Breast epithelium (tissue), 4 donors: Measurements from ENCODE around the gene COL7A1. TPM values are rescaled to one million over a fixed set of nuclear protein-coding genes. Genes with fewer than 3 reads are reported as not detected.

Source experiments
- DNase-seq, 2 donors: peaks; one replicate each; pipeline ENCODE4 v3.0.0-alpha.2; 2019; ENCODE audit warnings: low spot score in 2 of 2
- H3K27ac ChIP-seq, 2 donors: fragments of 200-600 bp; sonication (generic) in 1 of 2; one replicate each; pipeline ENCODE4 v1.5.1; 2016 to 2019; ENCODE audit warnings: mild to moderate bottlenecking in 1 of 2
- H3K27me3 ChIP-seq, 2 donors: fragments of 200-600 bp; sonication (generic) in 1 of 2; one replicate each; pipeline versions ENCODE4 v1.5.1 to v1.6.0; 2017 to 2019; ENCODE audit warnings: control low read depth in 1 of 2, mild to moderate bottlenecking in 1 of 2
- H3K36me3 ChIP-seq: fragments of 200-600 bp; one replicate; pipeline ENCODE4 v1.5.1; 2019
- H3K4me1 ChIP-seq, 2 donors: fragments of 200-600 bp; sonication (generic); one replicate each; pipeline ENCODE4 v1.5.1; 2016 to 2019; ENCODE audit warnings: control low read depth in 1 of 2
- H3K4me3 ChIP-seq, 3 donors: fragments of 200-600 bp; sonication (generic); 1 replicate in 2 of 3; 2 replicates in 1 of 3; pipeline ENCODE4 v1.5.1; 2016 to 2019; ENCODE audit warnings: mild to moderate bottlenecking in 3 of 3, moderate library complexity in 2 of 3
- H3K9me3 ChIP-seq, 2 donors: fragments of 200-600 bp; sonication (generic) in 1 of 2; one replicate each; pipeline ENCODE4 v1.5.1; 2016 to 2019; ENCODE audit warnings: control low read depth in 1 of 2
- POLR2A ChIP-seq: fragments of 450-650 bp; IDR thresholded peaks from one replicate; pipeline ENCODE4 v1.6.1; 2016; ENCODE audit warnings: antibody characterized with exemption, mild to moderate bottlenecking, moderate library complexity
- POLR2AphosphoS5 ChIP-seq, 3 donors: sonication (generic); formaldehyde crosslinking; IDR thresholded peaks; one replicate each; pipeline ENCODE4 v1.6.1; 2017; ENCODE audit warnings: antibody characterized with exemption in 3 of 3
- intact Hi-C: fragments of 100-400 bp; cut with DNase I; formaldehyde crosslinking; loops from one replicate; pipeline ENCODE4 v1.15.1; 2023; ENCODE audit warnings: low total_unique reads
- total RNA-seq, 3 donors: library from RNA; depleted of rRNA; stranded (reverse); fragments of >200 nt; gene quantifications; one replicate each; pipeline ENCODE4 v1.1.0, GENCODE V29; 2016
- TF ChIP-seq, protein P1 (sequence below), 3 donors: fragments of 450-650 bp; IDR thresholded peaks; one replicate each; pipeline ENCODE4 v1.5.1; 2016 to 2017; ENCODE audit warnings: antibody characterized with exemption in 3 of 3, mild to moderate bottlenecking in 3 of 3, moderate library complexity in 3 of 3

Gene COL7A1
- total RNA-seq, 3 donors from 2014 or later = 0.48 to 18.6 (median 12.5) TPM

DNA sequence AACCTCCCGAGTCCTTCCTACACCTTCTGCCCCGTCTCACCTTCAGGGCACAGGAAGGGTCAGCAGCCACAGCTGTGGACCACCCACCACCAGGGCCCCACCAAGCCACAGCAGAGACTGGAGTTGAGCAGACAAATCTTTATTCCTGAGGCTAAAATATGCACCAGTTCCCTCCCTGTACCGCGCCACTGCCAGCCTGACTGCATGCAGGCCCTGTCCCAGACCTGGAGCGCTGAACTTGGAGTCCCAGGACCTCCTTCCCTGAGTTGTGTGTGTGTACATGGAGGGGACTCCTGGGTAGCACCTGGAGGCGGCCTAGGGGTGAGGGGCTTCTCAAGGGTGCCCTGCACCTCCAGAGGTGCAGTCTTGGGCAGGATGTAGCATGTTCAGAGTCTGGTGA lies 30.5 kb upstream of the COL7A1 start:
- no peak for TF ChIP-seq POLR2AphosphoS5 (IDR thresholded peaks at IDR 0.05)
- TF ChIP-seq POLR2A = no peak
- Histone ChIP-seq H3K36me3 (no peaks in the 10 kb centered on the region), H3K4me3 (no peak overlapping the region), H3K4me1 (no peaks in the 10 kb centered on the region), H3K9me3 (no peaks in the 10 kb centered on the region), H3K27ac (no peak overlapping the region), H3K27me3 (no peaks in the 10 kb centered on the region)
- intact Hi-C loops = no loop called here
- DNase-seq = no peak

DNA sequence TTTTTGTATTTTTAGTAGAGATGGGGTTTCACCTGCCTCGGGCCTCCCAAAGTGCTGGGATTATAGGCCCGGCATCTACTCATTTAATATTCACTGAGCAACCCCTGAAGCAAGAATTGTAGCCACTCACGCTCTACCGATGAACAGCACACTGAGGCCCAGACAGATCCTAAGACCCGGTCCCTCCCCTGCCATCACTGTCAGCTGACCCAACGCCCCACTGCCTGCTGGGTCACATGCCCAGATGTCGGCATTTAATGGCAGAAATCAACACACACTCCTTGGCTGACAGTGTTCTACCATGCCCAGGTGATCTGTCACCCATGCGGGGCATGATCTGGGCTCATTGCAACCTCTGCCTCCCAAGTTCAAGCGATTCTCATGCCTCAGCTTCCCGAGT lies 29.6 kb upstream of the COL7A1 start:
- Histone ChIP-seq H3K4me1 (no peaks in the 10 kb centered on the region), H3K27me3 (no peaks in the 10 kb centered on the region), H3K9me3 (no peaks in the 10 kb centered on the region), H3K36me3 (no peaks in the 10 kb centered on the region), H3K27ac (no peak overlapping the region), H3K4me3 (no peak overlapping the region)
- no peak for DNase-seq
- TF ChIP-seq POLR2AphosphoS5 (IDR thresholded peaks at IDR 0.05) = no peak
- intact Hi-C loops = no loop called here

DNA sequence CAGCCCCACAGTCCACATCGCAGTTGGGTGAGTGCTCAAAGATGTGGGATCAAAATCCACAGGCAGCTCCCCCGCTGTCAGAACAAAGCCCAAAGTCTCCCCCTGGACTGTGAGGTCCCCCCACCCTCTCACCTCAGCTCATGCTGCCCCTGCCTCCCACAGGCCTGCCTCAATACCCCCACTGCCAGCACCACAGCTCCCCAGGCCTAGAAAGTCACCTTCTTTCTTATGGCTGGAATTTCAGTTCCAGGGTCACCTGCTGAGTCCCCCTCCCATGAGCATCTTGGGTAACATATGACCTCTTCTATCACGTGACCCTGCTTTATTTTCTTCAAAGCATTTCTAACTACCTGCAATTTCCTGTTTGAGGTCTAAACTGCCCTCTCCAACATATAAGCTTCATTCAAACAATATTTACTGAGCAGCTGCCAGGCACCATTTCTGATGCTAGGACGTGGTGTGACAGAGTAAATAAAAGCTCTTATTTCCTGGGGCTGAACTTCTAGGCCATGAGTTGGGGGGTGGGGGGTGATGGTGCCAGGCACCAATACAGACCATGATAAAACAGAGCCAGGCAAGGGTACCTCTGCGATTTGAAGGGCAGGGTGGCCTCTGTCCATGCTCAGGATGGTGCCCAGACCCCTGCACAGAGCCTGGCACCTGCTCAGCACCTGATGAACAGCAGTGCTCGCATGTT lies 28.9 kb upstream of the COL7A1 start:
- Histone ChIP-seq H3K27me3 (no peaks in the 10 kb centered on the region), H3K36me3 (no peaks in the 10 kb centered on the region), H3K27ac (no peak overlapping the region), H3K4me3 (no peak overlapping the region), H3K4me1 (no peaks in the 10 kb centered on the region), H3K9me3 (no peaks in the 10 kb centered on the region)
- TF ChIP-seq POLR2A (no peak), POLR2AphosphoS5 (IDR thresholded peaks at IDR 0.05) (no peak)
- TF ChIP-seq, protein P1, sequence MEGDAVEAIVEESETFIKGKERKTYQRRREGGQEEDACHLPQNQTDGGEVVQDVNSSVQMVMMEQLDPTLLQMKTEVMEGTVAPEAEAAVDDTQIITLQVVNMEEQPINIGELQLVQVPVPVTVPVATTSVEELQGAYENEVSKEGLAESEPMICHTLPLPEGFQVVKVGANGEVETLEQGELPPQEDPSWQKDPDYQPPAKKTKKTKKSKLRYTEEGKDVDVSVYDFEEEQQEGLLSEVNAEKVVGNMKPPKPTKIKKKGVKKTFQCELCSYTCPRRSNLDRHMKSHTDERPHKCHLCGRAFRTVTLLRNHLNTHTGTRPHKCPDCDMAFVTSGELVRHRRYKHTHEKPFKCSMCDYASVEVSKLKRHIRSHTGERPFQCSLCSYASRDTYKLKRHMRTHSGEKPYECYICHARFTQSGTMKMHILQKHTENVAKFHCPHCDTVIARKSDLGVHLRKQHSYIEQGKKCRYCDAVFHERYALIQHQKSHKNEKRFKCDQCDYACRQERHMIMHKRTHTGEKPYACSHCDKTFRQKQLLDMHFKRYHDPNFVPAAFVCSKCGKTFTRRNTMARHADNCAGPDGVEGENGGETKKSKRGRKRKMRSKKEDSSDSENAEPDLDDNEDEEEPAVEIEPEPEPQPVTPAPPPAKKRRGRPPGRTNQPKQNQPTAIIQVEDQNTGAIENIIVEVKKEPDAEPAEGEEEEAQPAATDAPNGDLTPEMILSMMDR (IDR thresholded peaks at IDR 0.05) = no peak
- intact Hi-C loops = no loop called here
- DNase-seq = no peak

DNA sequence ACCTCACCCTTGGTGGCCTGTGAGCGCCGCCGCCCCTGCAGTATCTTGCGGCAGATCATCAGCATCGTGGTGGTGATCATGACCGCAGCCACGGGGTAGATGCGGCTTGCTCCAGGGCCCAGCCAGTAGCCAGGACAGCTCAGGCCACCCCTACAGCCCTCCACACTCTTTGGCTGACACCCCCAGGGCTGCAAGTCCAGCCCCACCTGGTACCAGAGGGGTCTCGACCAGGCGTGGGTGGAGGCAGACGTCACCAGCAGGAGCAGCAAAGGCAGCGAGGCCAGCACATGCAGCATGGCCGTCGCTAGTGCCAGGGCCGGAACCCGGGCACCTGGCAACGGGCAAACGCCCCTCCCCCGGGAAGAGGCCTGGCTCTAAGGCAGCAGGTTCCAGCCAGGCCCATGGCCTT lies 26.3 kb upstream of the COL7A1 start, which contains the start of gene TMEM89:
TMEM89 (minus strand) TSS at position 309 of the 409 bp plus-strand sequence; CDS start at position 296, 13 bp downstream.
- H3K9me3 ChIP-seq = peaks cover 11 to 13% of the 10 kb centered on the region in 2 donors
- intact Hi-C loops = no loop called here
- no peak within 1 kb of the TSS for H3K27ac ChIP-seq
- no peak within 1 kb of the TSS for H3K4me3 ChIP-seq
- no peak for DNase-seq
- H3K4me1 ChIP-seq = no peaks in the 10 kb centered on the region
- H3K36me3 ChIP-seq = no peaks in the 10 kb centered on the region
- TF ChIP-seq POLR2AphosphoS5 (IDR thresholded peaks at IDR 0.05) (no peak), POLR2A (no peak)
- TF ChIP-seq, protein P1 (IDR thresholded peaks at IDR 0.05) = no peak
- H3K27me3 ChIP-seq = no peaks in the 10 kb centered on the region

DNA sequence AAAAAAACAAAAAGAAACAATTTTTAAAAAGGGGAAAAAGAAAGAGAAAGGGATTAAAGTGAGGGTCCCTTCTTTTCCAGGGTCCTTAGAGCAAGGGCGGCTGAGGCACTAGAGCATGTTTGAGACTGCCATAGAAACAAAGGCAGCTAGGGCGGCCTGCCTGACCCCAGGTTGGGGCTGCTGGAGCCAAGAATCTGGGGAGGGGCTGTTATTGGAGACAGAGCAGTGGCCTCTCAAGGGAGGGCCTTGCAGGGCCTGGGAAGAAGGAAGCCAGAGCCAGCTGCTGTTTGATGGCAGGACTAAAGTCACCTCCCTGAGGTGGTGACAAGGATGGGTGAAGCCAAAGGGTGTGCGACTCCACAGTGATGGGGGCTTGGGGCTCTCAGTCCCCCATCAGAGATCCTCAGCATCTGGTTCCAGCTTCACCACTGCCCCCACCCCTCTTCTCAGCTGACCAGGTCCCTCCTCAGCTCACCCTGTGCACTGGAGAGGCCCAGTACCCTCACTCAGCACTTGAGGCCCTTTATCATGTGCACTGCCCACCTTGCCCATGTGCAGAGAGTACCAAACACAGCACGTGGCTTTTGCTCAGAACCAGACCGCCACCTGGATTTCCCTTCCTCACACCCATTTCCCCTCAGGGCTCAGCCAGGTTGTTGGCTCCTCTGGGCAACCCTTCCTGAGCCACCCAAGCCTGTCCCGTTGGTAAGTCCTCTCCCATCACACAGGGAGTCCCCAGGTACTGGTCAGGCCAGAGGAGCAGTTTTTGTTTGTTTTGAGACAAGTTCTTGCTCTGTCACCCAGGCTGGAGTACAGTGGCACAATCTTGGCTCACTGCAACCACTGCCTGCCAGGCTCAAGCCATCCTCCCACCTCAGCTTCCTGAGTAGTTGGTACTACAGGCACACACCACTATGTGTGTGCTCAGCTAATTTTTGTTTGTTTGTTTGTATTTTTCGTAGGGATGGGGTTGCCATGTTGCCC lies 24.7 kb upstream of the COL7A1 start:
- Histone ChIP-seq H3K36me3 (no peaks in the 10 kb centered on the region), H3K27ac (no peak overlapping the region), H3K4me3 (no peak overlapping the region), H3K27me3 (no peaks in the 10 kb centered on the region), H3K4me1 (no peaks in the 10 kb centered on the region), H3K9me3 (peaks cover 11 to 13% of the 10 kb centered on the region in 2 donors)
- TF ChIP-seq POLR2A = no peak
- no peak for TF ChIP-seq POLR2AphosphoS5 (IDR thresholded peaks at IDR 0.05)
- TF ChIP-seq, protein P1 (IDR thresholded peaks at IDR 0.05) = no peak
- no peak for DNase-seq
- intact Hi-C loops = loop anchor here (5.0 kb wide), 1 partner anchor 1107 kb away; no protein-coding TSS in a partner anchor
